Spleen (tissue), 11 donors: ENCODE results near the gene MCOLN2. TPM values are rescaled to one million over a fixed set of nuclear protein-coding genes. Genes with fewer than 3 reads are reported as not detected.

Source experiments
- DNase-seq: peaks from one replicate; pipeline ENCODE4 v3.0.0-alpha.2; 2020
- H3K27ac ChIP-seq, 8 donors: fragments of 200-600 bp; sonication (generic) in 7 of 8; 1 replicate in 4 of 8; 2 replicates in 4 of 8; pipeline versions ENCODE4 v1.5.0 to v1.8.0; 2016 to 2021; ENCODE audit warnings: inconsistent platforms in 4 of 8, mild to moderate bottlenecking in 4 of 8, moderate library complexity in 1 of 8
- H3K27me3 ChIP-seq, 7 donors: fragments of 200-600 bp; sonication (generic) in 6 of 7; replicated peaks in 1 of 7; 1 replicate in 4 of 7; 2 replicates in 3 of 7; pipeline versions ENCODE4 v1.5.0 to v1.8.0; 2016 to 2021; ENCODE audit warnings: inconsistent platforms in 3 of 7, mild to moderate bottlenecking in 1 of 7
- H3K36me3 ChIP-seq, 6 donors: fragments of 200-600 bp; sonication (generic) in 5 of 6; 1 replicate in 4 of 6; 2 replicates in 2 of 6; pipeline versions ENCODE4 v1.5.0 to v1.8.0; 2016 to 2021; ENCODE audit warnings: inconsistent platforms in 2 of 6
- H3K4me1 ChIP-seq, 6 donors: fragments of 200-600 bp; sonication (generic) in 5 of 6; 1 replicate in 3 of 6; 2 replicates in 3 of 6; pipeline versions ENCODE4 v1.5.0 to v1.8.0; 2016 to 2021; ENCODE audit warnings: inconsistent platforms in 3 of 6
- H3K4me3 ChIP-seq, 8 donors: fragments of 200-600 bp; sonication (generic) in 7 of 8; 1 replicate in 4 of 8; 2 replicates in 4 of 8; pipeline versions ENCODE4 v1.5.0 to v1.8.0; 2016 to 2021; ENCODE audit warnings: inconsistent platforms in 4 of 8, mild to moderate bottlenecking in 4 of 8, moderate library complexity in 2 of 8
- H3K9me3 ChIP-seq, 8 donors: fragments of 200-600 bp; sonication (generic) in 7 of 8; 1 replicate in 4 of 8; 2 replicates in 4 of 8; pipeline versions ENCODE4 v1.5.0 to v1.8.0; 2016 to 2021; ENCODE audit warnings: inconsistent platforms in 4 of 8
- POLR2A ChIP-seq, 3 donors: fragments of 450-650 bp; IDR thresholded peaks; one replicate each; pipeline ENCODE4 v1.5.1; 2017; ENCODE audit warnings: antibody characterized with exemption in 3 of 3, mild to moderate bottlenecking in 1 of 3
- POLR2AphosphoS5 ChIP-seq, 3 donors: sonication (generic); formaldehyde crosslinking; IDR thresholded peaks; one replicate each; pipeline ENCODE4 v1.5.1; 2017; ENCODE audit warnings: antibody characterized with exemption in 3 of 3
- WGBS, 5 donors: extraction: QIAGEN DNeasy Blood & Tissue Kit in 3 of 5; methylation state at CpG; one replicate each; pipeline versions ENCODE4 v1.1.5 to v1.1.7; 2013 to 2018; 5-methylcytosine and 5-hydroxymethylcytosine counted together
- intact Hi-C: fragments of 100-400 bp; cut with DNase I; formaldehyde crosslinking; loops from one replicate; pipeline ENCODE4 v1.15.0; 2023; ENCODE audit warnings: low total_unique reads
- polyA plus RNA-seq, 3 donors: library from polyadenylated mRNA; stranded (reverse); fragments of 200-250 nt; gene quantifications; one replicate each; pipeline ENCODE4 v1.2.1, GENCODE V29; 2013
- total RNA-seq, 7 donors: library from RNA; depleted of rRNA in 3 of 7; stranded (reverse); fragments of >200 nt in 3 of 7; fragmentation: NEBNext Ultra II Directional in 4 of 7; extraction: Animal tissue kit (Norgen Biotek cat#: 25700) in 4 of 7; gene quantifications; one replicate each; pipeline versions ENCODE4 v1.1.0 to v1.2.1, GENCODE V29; 2016 to 2021
- TF ChIP-seq, protein P1 (sequence below), 11 experiments: fragments of 200-600 bp in 7 of 11; fragments of 450-650 bp in 4 of 11; sonication (generic) in 4 of 11; IDR thresholded peaks in 8 of 11; conservative IDR thresholded peaks in 3 of 11; 1 replicate in 7 of 11; 2 replicates in 4 of 11; pipeline versions ENCODE4 v1.4.0 to v1.8.0; 2016 to 2021; ENCODE audit warnings: antibody characterized with exemption in 11 of 11, inconsistent platforms in 4 of 11, mild to moderate bottlenecking in 1 of 11
- donor health status: healthy with polysubstance abuse.
- donor health status: DM: no; HTN: no; CAD: no; lungs with moderate emphysema.
- donor health status: DM: no; HTN: no; CAD: no.
- donor health status: Bipolar disorder and iron deficiency.
- donor health status: healthy.
- donor health status: DM: no; HTN: no; CAD: no.
- donor health status: DM: yes; HTN: yes; CAD: no.

MCOLN2 gene
- total and polyA plus RNA-seq, 10 donors = 13.1 to 32.8 (median 16.9) TPM

DNA sequence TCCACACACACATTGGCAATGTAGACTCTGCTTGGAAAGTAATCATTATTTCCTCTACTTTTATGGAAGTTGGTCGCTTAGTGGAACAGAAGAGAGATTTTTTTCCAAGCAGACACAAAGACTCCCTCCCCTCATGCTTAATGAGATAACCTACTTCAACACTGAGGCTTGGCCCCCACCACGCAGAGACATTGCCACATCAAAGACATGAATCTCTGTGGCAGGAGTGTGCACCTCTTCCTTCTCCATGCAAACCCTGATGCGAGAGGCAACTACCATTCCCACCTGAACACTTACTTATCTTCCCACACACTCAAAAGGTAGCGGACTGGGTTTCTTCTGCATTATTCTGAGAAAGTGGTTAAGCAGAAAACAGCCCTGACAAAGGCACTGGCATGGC lies 66.6 kb downstream of the MCOLN2 start:
- no peak overlapping the region for H3K4me3 ChIP-seq
- 69 to 85% (median 80%) methylated on average over 4 of the region's 4 CpGs for WGBS, 5 donors
- no peaks in the 10 kb centered on the region for H3K4me1 ChIP-seq
- TF ChIP-seq, protein P1, sequence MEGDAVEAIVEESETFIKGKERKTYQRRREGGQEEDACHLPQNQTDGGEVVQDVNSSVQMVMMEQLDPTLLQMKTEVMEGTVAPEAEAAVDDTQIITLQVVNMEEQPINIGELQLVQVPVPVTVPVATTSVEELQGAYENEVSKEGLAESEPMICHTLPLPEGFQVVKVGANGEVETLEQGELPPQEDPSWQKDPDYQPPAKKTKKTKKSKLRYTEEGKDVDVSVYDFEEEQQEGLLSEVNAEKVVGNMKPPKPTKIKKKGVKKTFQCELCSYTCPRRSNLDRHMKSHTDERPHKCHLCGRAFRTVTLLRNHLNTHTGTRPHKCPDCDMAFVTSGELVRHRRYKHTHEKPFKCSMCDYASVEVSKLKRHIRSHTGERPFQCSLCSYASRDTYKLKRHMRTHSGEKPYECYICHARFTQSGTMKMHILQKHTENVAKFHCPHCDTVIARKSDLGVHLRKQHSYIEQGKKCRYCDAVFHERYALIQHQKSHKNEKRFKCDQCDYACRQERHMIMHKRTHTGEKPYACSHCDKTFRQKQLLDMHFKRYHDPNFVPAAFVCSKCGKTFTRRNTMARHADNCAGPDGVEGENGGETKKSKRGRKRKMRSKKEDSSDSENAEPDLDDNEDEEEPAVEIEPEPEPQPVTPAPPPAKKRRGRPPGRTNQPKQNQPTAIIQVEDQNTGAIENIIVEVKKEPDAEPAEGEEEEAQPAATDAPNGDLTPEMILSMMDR (IDR thresholded peaks at IDR 0.05 in 8 of 11, conservative IDR thresholded peaks at IDR 0.05 in 3 of 11) = no peak
- TF ChIP-seq POLR2AphosphoS5 (IDR thresholded peaks at IDR 0.05) (no peak), POLR2A (IDR thresholded peaks at IDR 0.05) (no peak)
- no peak overlapping the region for H3K27ac ChIP-seq
- no peak for DNase-seq
- peaks cover 0 to 6% (median 0%) of the 10 kb centered on the region in 6 donors for H3K36me3 ChIP-seq
- intact Hi-C loops = no loop called here
- H3K27me3 ChIP-seq = no peaks in the 10 kb centered on the region
- H3K9me3 ChIP-seq = no peaks in the 10 kb centered on the region

DNA sequence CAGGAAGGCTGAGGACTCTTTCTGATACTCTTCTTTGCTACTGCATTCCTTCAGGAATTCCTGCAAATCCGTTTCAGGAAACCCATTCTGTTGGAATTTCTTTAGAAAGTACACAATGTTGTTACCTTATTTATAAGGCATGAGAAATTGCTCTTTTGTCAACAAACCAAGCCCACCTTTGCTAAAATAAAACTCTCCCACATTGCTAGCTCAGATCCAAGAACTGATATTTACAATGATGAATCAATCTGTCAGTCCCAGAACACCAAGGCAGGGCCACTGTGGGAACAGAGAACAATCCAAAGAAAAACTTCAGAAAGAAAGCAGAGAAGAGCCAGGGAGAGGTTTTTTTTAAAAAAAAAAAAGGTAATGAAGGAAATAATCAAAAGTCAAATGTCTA lies 67.3 kb downstream of the MCOLN2 start:
- DNase-seq = no peak

DNA sequence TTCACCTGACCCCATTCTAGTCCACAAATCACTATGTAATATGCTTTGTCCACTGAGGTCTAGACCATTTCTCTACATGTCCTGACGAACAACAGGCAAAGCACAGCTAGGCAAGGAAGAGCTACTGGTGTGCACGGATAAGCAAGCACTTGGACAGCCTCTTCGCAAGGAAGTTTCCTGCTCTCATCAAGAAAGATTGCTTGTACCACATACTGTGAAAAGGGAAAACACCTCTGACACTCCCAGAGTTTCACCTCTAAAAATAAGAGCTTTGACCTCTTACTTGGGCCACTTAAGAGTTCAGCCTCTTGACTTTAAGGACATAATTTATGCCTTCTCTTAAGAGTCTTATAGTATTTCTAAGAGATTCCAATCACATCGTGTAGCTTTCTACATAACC lies 67.9 kb downstream of the MCOLN2 start:
- H3K36me3 ChIP-seq = peaks cover 0 to 6% (median 0%) of the 10 kb centered on the region in 6 donors
- no peaks in the 10 kb centered on the region for H3K9me3 ChIP-seq
- H3K4me3 ChIP-seq = no peak overlapping the region
- 65 to 87% (median 69%) methylated on average over 4 of the region's 4 CpGs for WGBS, 5 donors
- H3K4me1 ChIP-seq = no peaks in the 10 kb centered on the region
- H3K27ac ChIP-seq = no peak overlapping the region
- intact Hi-C loops = no loop called here
- H3K27me3 ChIP-seq = no peaks in the 10 kb centered on the region
- DNase-seq = no peak
- TF ChIP-seq POLR2AphosphoS5 (IDR thresholded peaks at IDR 0.05) (no peak), POLR2A (IDR thresholded peaks at IDR 0.05) (no peak)
- TF ChIP-seq, protein P1 (IDR thresholded peaks at IDR 0.05 in 8 of 11, conservative IDR thresholded peaks at IDR 0.05 in 3 of 11) = no peak

More for the DNA sequence above, 67.3 kb downstream of the MCOLN2 start:
- Histone ChIP-seq H3K9me3 (no peaks in the 10 kb centered on the region), H3K4me1 (no peaks in the 10 kb centered on the region), H3K27ac (no peak overlapping the region), H3K27me3 (no peaks in the 10 kb centered on the region), H3K4me3 (no peak overlapping the region), H3K36me3 (peaks cover 0 to 6% (median 0%) of the 10 kb centered on the region in 6 donors)
- TF ChIP-seq, protein P1 (IDR thresholded peaks at IDR 0.05 in 8 of 11, conservative IDR thresholded peaks at IDR 0.05 in 3 of 11) = no peak
- TF ChIP-seq POLR2A (IDR thresholded peaks at IDR 0.05) (no peak), POLR2AphosphoS5 (IDR thresholded peaks at IDR 0.05) (no peak)
- intact Hi-C loops = no loop called here
- WGBS, 5 donors = 52 to 73% (median 67%) methylated on average over 1 of the region's 1 CpG

GRCh38 chr1:84923317-84923716 lies 73.6 kb downstream of the MCOLN2 start:
- 85 to 95% (median 92%) methylated on average over 3 of the region's 3 CpGs for WGBS, 5 donors
- DNase-seq = no peak
- Histone ChIP-seq H3K27ac (no peak overlapping the region), H3K9me3 (no peaks in the 10 kb centered on the region), H3K27me3 (no peaks in the 10 kb centered on the region), H3K4me3 (no peak overlapping the region), H3K36me3 (no peaks in the 10 kb centered on the region), H3K4me1 (no peaks in the 10 kb centered on the region)
- TF ChIP-seq POLR2A (IDR thresholded peaks at IDR 0.05) = no peak
- no peak for TF ChIP-seq POLR2AphosphoS5 (IDR thresholded peaks at IDR 0.05)
- TF ChIP-seq, protein P1 (IDR thresholded peaks at IDR 0.05 in 8 of 11, conservative IDR thresholded peaks at IDR 0.05 in 3 of 11) = no peak
- intact Hi-C loops = no loop called here
